PFSK-1 (cell line): ENCODE data around the gene MAML2.

Source experiments
- FOXP2 ChIP-seq: optimal IDR thresholded peaks from 2 replicates; pipeline ENCODE3; 2011; ENCODE audit warnings: borderline replicate concordance, control low read depth, inconsistent platforms; ENCODE audit not compliant: insufficient read depth; ENCODE audit errors: extremely low read length, extremely low read depth
- POLR2AphosphoS5 ChIP-seq: IDR thresholded peaks from 2 replicates; pipeline ENCODE4 v1.6.1; 2012; ENCODE audit warnings: low read depth, mild to moderate bottlenecking, control low read depth, low read length, moderate library complexity
- REST ChIP-seq, 2 experiments: IDR thresholded peaks; 2 replicates each; pipeline versions ENCODE4 v1.6.1 to v1.8.0; 2011 to 2012; ENCODE audit warnings: low read depth in 2 of 2, low read length in 2 of 2, control low read depth in 1 of 2, inconsistent platforms in 1 of 2, mild to moderate bottlenecking in 1 of 2, moderate library complexity in 1 of 2; ENCODE audit not compliant: insufficient read depth in 1 of 2
- SIN3A ChIP-seq: IDR thresholded peaks from 2 replicates; pipeline ENCODE4 v1.6.1; 2012; ENCODE audit warnings: mild to moderate bottlenecking, low read length, moderate library complexity, borderline replicate concordance; ENCODE audit not compliant: insufficient read depth
- TAF1 ChIP-seq: IDR thresholded peaks from 2 replicates; pipeline ENCODE4 v1.6.1; 2012; ENCODE audit warnings: low read length, control low read depth, borderline replicate concordance; ENCODE audit not compliant: insufficient read depth

Gene MAML2

GRCh38 chr11:96015906-96016565, 327.0 kb downstream of the MAML2 start:
- TF ChIP-seq REST (IDR thresholded peaks at IDR 0.05; ENCODE audit: insufficient read depth in 1 of 2, low read depth in 2 of 2, low read length in 2 of 2) (no peak), SIN3A (no peak), FOXP2 (no peak), POLR2AphosphoS5 (no peak), TAF1 (no peak)

- no peak for TF ChIP-seq FOXP2
- TF ChIP-seq TAF1 = no peak
- TF ChIP-seq POLR2AphosphoS5 = no peak
- no peak for TF ChIP-seq REST (IDR thresholded peaks at IDR 0.05; ENCODE audit: insufficient read depth in 1 of 2, low read depth in 2 of 2, low read length in 2 of 2)
These were observed 328.8 kb downstream of the MAML2 start for GRCh38 chr11:96014217-96014616.

GRCh38 chr11:96013461-96014213, 329.4 kb downstream of the MAML2 start:
- TF ChIP-seq FOXP2 = peak; percentile 46
- no peak for TF ChIP-seq REST (IDR thresholded peaks at IDR 0.05; ENCODE audit: insufficient read depth in 1 of 2, low read depth in 2 of 2, low read length in 2 of 2)
- TF ChIP-seq TAF1 = no peak

GRCh38 chr11:96012086-96012824, 330.7 kb downstream of the MAML2 start:
- TF ChIP-seq SIN3A (peak; percentile 94; the same call in 1 of the 2 replicates), TAF1 (no peak), POLR2AphosphoS5 (0 out of 2 replicates have a peak, but pooled peaks have one; percentile 32), REST (IDR thresholded peaks at IDR 0.05; ENCODE audit: insufficient read depth in 1 of 2, low read depth in 2 of 2, low read length in 2 of 2) (peak in 1 of 2 experiments; percentile 68; a peak in 2 of 4 replicates), FOXP2 (no peak)
